Naive thymus-derived CD8-positive, alpha-beta T cell (primary cell): ENCODE measurements around the gene ATP9A. TPM values are rescaled to one million over a fixed set of nuclear protein-coding genes. Genes with fewer than 3 reads are reported as not detected.
"Not testable (repeated sequence)": the region's sequence is repeated elsewhere in the genome, so short reads cannot be mapped to it uniquely, and the experiment has no call there.

Source experiments
- ATAC-seq, 2 donors: fragments of 150-1000 bp; cut with Tn5 transposase in 1 of 2; sonication (Bioruptor Pico), chemical (Tn5 transposase) in 1 of 2; 1 replicate in 1 of 2; 2 replicates in 1 of 2; pipeline ENCODE4 v1.10.0; 2021; ENCODE audit warnings: mild to moderate bottlenecking in 2 of 2, moderate library complexity in 2 of 2
- POLR2A ChIA-PET: fragments of 350-600 bp; sonication (Branson Sonifier 250); formaldehyde crosslinking; loops from one replicate; lab custom pipeline; 2021; ENCODE audit warnings: antibody characterized with exemption; lab: Charles Lee
- DNase-seq, 10 donors: peaks; one replicate each; pipeline versions ENCODE4 v3.0.0 to v3.0.0-alpha.2; 2020 to 2022
- H3K27ac Mint-ChIP-seq, 10 donors: one replicate each; pipeline ENCODE4 v1.8.0; 2020 to 2022; ENCODE audit warnings: mild to moderate bottlenecking in 10 of 10, mixed read lengths in 10 of 10, moderate library complexity in 4 of 10, inconsistent platforms in 1 of 10
- H3K27me3 Mint-ChIP-seq, 5 donors: one replicate each; pipeline ENCODE4 v1.8.0; 2021 to 2022; ENCODE audit warnings: mixed read lengths in 5 of 5
- H3K36me3 Mint-ChIP-seq, 3 donors: one replicate each; pipeline ENCODE4 v1.8.0; 2020 to 2022; ENCODE audit warnings: mixed read lengths in 3 of 3, mild to moderate bottlenecking in 2 of 3, inconsistent platforms in 1 of 3
- H3K4me1 Mint-ChIP-seq, 4 donors: one replicate each; pipeline ENCODE4 v1.8.0; 2021 to 2022; ENCODE audit warnings: mixed read lengths in 4 of 4
- H3K4me3 Mint-ChIP-seq, 10 donors: one replicate each; pipeline ENCODE4 v1.8.0; 2020 to 2022; ENCODE audit warnings: mild to moderate bottlenecking in 10 of 10, mixed read lengths in 10 of 10, moderate library complexity in 6 of 10, inconsistent platforms in 1 of 10
- H3K9me3 Mint-ChIP-seq, 9 donors: one replicate each; pipeline ENCODE4 v1.8.0; 2020 to 2022; ENCODE audit warnings: mixed read lengths in 9 of 9, mild to moderate bottlenecking in 3 of 9, inconsistent platforms in 1 of 9, moderate library complexity in 1 of 9
- polyA plus RNA-seq, 3 donors: library from polyadenylated mRNA; unstranded; fragments of 300-500 nt; fragmentation: Illumina TruSeq; gene quantifications; one replicate each; pipeline ENCODE4 v1.2.3, GENCODE V29; 2021
- total RNA-seq, 8 experiments: library from RNA in 2 of 8; stranded (reverse) in 2 of 8; gene quantifications; one replicate each; pipeline ENCODE4 v1.2.3 and lab custom pipeline; 2021 to 2026

Gene ATP9A
- total and polyA plus RNA-seq, 5 experiments from 2014 or later = 0.08 to 0.19 TPM; not detected in 3

DNA sequence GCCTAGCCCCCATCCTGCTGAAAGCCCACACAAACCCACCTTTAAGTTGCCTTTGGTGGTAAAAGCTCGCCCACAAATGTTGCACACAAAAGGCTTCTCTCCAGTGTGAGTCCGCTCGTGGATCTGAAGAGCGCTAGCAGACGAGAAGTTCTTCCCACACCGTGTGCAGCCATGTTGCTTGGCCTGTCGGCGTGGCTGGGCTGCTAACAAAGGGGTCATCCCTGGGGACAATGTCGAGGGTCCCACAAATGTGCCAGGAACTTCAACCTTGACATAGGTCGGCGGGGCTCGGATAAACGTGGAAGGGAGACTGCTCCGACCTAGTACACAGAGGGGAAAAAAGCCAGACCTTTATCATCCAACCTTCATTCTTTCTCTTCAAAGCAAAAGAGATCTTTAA is 20.6 kb upstream of the ATP9A start:
- Mint-ChIP-seq H3K9me3 (peaks cover 0 to 2% (median 0%) of the 10 kb centered on the region in 9 donors), H3K4me1 (no peaks in the 10 kb centered on the region), H3K36me3 (no peaks in the 10 kb centered on the region), H3K27ac (no peak overlapping the region), H3K4me3 (no peak overlapping the region), H3K27me3 (peaks cover 0 to 18% (median 6%) of the 10 kb centered on the region in 5 donors)
- ATAC-seq = no peak
- POLR2A ChIA-PET = no interaction called here
- DNase-seq = no peak

DNA sequence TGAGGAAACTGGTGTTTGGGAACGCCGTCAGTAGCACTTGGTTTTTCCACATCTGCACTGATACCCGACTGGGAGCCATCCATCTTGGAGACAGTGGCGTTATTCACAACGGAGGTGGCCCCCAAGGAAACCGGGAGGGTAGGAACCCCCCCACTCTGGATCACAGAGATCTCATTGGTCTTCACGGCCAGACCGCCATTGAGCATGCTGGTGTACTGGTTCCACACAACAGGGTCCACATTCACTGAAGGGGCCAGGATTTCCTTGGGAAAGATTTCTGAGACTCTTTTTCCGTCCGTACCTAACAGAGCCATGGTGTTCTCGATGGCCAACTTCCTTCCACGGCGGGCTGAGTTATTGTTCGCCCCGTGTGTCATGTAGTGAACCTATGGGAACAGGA is 16.1 kb upstream of the ATP9A start:
- Mint-ChIP-seq H3K27me3 (peaks cover 0 to 8% (median 2%) of the 10 kb centered on the region in 5 donors), H3K27ac (no peak overlapping the region), H3K4me1 (no peaks in the 10 kb centered on the region), H3K4me3 (no peak overlapping the region), H3K9me3 (peaks cover 0 to 7% (median 0%) of the 10 kb centered on the region in 9 donors), H3K36me3 (peaks cover 0 to 8% (median 0%) of the 10 kb centered on the region in 3 donors)
- DNase-seq (no peak), ATAC-seq (no peak)
- POLR2A ChIA-PET = no interaction called here

- peaks cover 0 to 10% (median 4%) of the 10 kb centered on the region in 5 donors for H3K27me3 Mint-ChIP-seq
- peaks cover 0 to 24% (median 3%) of the 10 kb centered on the region in 9 donors for H3K9me3 Mint-ChIP-seq
- POLR2A ChIA-PET = interaction anchor here (0.6 kb wide), 1 partner anchor 14 kb away, joined by 7 read pairs; no protein-coding TSS in a partner anchor
- H3K4me1 Mint-ChIP-seq, H3K4me3 Mint-ChIP-seq, ATAC-seq, H3K27ac Mint-ChIP-seq, DNase-seq, H3K36me3 Mint-ChIP-seq: not testable (repeated sequence)
Measured at GRCh38 chr20:51778229-51778759, 10.1 kb upstream of the ATP9A start.

DNA sequence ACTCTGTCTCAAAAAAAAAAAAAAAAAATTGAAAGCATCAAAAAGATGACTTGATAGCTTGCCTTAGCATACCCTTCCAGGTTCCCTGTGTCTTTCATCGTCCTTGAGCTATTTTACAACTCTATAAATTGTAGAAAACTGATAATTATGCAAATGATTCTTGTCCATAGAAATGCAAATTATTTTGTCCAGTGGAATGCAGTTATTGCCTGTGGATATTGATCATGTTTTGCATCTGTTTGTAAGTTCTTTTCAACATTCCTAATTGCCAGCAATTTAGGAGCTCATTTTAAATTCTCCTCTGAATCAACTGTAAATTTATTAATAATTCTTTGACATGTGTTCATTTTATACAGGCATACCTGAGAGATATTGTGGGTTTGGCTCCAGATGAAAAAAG is 7.1 kb upstream of the ATP9A start:
- no peaks in the 10 kb centered on the region for H3K4me1 Mint-ChIP-seq
- no peak overlapping the region for H3K4me3 Mint-ChIP-seq
- POLR2A ChIA-PET = no interaction called here
- DNase-seq (no peak), ATAC-seq (no peak)
- H3K27me3 Mint-ChIP-seq = peaks cover 2 to 21% (median 4%) of the 10 kb centered on the region in 5 donors
- H3K27ac Mint-ChIP-seq = no peak overlapping the region
- H3K36me3 Mint-ChIP-seq = no peaks in the 10 kb centered on the region
- H3K9me3 Mint-ChIP-seq = peaks cover 0 to 24% (median 3%) of the 10 kb centered on the region in 9 donors

DNA sequence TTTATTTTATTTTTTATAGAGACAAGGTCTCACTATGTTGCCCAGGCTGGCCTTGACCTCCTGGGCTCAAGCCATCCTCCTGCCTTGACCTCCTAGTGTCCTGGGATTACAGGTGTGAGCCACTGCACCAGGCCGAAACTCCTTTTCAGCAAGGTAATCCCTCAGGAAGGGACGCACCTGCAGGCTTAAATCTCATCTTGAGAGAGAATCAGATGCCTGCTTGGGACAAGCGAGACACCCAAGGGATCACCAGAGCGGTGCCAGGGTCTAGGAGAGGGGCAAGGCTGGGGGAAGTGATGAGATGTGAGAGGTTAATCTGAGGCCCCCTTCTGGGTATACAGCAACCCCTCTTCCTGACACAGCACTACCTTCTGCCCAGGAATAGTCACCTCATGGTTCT is 4.0 kb upstream of the ATP9A start:
- POLR2A ChIA-PET = no interaction called here
- ATAC-seq = no peak

GRCh38 chr20:51769976-51770615 is 1.9 kb upstream of the ATP9A start:
- peaks cover 16 to 42% (median 26%) of the 10 kb centered on the region in 5 donors for H3K27me3 Mint-ChIP-seq
- H3K36me3 Mint-ChIP-seq = peaks cover 0 to 5% (median 5%) of the 10 kb centered on the region in 3 donors
- H3K4me1 Mint-ChIP-seq = peaks cover 7 to 13% (median 10%) of the 10 kb centered on the region in 4 donors
- H3K27ac Mint-ChIP-seq = peak overlapping the region in 1 of 10 donors; percentile 83
- H3K4me3 Mint-ChIP-seq = peak overlapping the region in 6 of 10 donors; percentile 7 to 85 (median 39)
- DNase-seq = no peak
- peaks cover 0 to 2% (median 0%) of the 10 kb centered on the region in 9 donors for H3K9me3 Mint-ChIP-seq
- no peak for ATAC-seq
- POLR2A ChIA-PET = no interaction called here

More for the DNA sequence above, 4.0 kb upstream of the ATP9A start:
- Mint-ChIP-seq H3K27ac (no peak overlapping the region), H3K9me3 (peaks cover 0 to 2% (median 0%) of the 10 kb centered on the region in 9 donors), H3K4me1 (peaks cover 7 to 10% (median 9%) of the 10 kb centered on the region in 4 donors), H3K27me3 (peaks cover 16 to 41% (median 18%) of the 10 kb centered on the region in 5 donors), H3K4me3 (no peak overlapping the region), H3K36me3 (peaks cover 0 to 5% (median 5%) of the 10 kb centered on the region in 3 donors)
- DNase-seq = no peak

GRCh38 chr20:51768759-51769517 is 748 bp upstream of the ATP9A start:
- H3K27ac Mint-ChIP-seq = peak overlapping the region in 2 of 10 donors; percentile 20 to 23
- H3K27me3 Mint-ChIP-seq = peaks cover 17 to 44% (median 28%) of the 10 kb centered on the region in 5 donors
- POLR2A ChIA-PET = no interaction called here
- peaks cover 0 to 2% (median 0%) of the 10 kb centered on the region in 9 donors for H3K9me3 Mint-ChIP-seq
- peak overlapping the region; percentile 46 to 87 (median 72) for H3K4me3 Mint-ChIP-seq
- peaks cover 7 to 13% (median 10%) of the 10 kb centered on the region in 4 donors for H3K4me1 Mint-ChIP-seq
- DNase-seq = no peak
- ATAC-seq = no peak
- H3K36me3 Mint-ChIP-seq = peaks cover 0 to 5% (median 5%) of the 10 kb centered on the region in 3 donors

DNA sequence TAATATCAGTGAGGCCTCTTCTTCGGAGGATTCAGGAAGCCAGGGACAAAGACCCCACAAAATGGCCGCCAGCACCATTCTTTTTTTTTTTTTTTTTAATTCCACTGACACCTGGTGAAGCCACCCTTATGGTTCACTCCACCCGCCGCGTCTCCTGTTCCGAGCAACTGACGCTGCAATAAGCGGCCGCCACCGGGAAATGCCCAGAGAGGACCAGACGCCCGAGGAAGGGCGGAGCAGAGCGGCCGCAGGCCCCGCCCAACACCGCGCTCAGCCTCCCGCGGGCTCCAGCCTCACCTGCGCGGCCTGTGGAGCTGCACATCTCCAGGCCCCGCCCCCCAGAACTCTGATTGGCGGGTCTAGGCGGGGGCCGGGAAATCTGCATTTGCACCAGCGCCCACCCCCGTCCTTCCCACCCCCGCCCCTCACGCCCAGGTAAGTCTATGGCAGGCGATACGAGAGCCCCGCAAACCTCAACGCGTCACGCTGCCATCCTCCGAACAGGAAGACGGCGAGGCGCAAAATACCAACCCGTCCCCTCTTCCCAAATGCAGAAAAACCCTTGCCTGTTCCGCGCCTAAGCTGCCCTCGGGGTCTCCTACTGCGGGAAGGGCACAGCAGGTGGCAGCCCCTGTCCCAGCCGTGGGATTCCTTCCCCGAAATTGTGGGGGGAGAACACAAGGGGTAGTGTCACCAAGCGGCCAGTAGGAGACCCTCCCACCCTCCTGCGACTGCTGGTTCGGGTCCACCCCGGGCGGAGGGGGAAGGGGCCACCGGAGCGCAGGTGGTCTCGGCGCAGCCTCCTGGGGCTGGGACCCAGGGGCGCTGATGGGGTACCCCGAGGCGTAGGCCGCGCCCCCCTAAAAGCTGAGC is 960 bp downstream of the ATP9A start:
- peak; percentile 41 to 49 for ATAC-seq

GRCh38 chr20:51765381-51765780 is 2.8 kb downstream of the ATP9A start:
- H3K9me3 Mint-ChIP-seq, ATAC-seq, H3K4me3 Mint-ChIP-seq, H3K27ac Mint-ChIP-seq, POLR2A ChIA-PET, DNase-seq, H3K36me3 Mint-ChIP-seq: not testable (repeated sequence)
- Mint-ChIP-seq H3K4me1 (peaks cover 7 to 13% (median 10%) of the 10 kb centered on the region in 4 donors), H3K27me3 (peaks cover 16 to 34% (median 23%) of the 10 kb centered on the region in 5 donors)

More for the DNA sequence above, 960 bp downstream of the ATP9A start:
- no peak overlapping the region for H3K27ac Mint-ChIP-seq
- H3K36me3 Mint-ChIP-seq = peaks cover 0 to 5% (median 5%) of the 10 kb centered on the region in 3 donors
- DNase-seq = no peak
- peaks cover 19 to 36% (median 28%) of the 10 kb centered on the region in 5 donors for H3K27me3 Mint-ChIP-seq
- peaks cover 0 to 2% (median 0%) of the 10 kb centered on the region in 9 donors for H3K9me3 Mint-ChIP-seq
- H3K4me3 Mint-ChIP-seq = peak overlapping the region in 8 of 10 donors; percentile 26 to 71 (median 42)
- POLR2A ChIA-PET = no interaction called here
- H3K4me1 Mint-ChIP-seq = peaks cover 7 to 13% (median 10%) of the 10 kb centered on the region in 4 donors

GRCh38 chr20:51763965-51764602 is 4.1 kb downstream of the ATP9A start:
- POLR2A ChIA-PET = no interaction called here
- no peak overlapping the region for H3K4me3 Mint-ChIP-seq
- H3K27me3 Mint-ChIP-seq = peaks cover 9 to 23% (median 13%) of the 10 kb centered on the region in 5 donors
- peaks cover 5 to 11% (median 6%) of the 10 kb centered on the region in 4 donors for H3K4me1 Mint-ChIP-seq
- peaks cover 0 to 5% (median 5%) of the 10 kb centered on the region in 3 donors for H3K36me3 Mint-ChIP-seq
- no peak for ATAC-seq
- H3K27ac Mint-ChIP-seq = no peak overlapping the region
- H3K9me3 Mint-ChIP-seq = no peaks in the 10 kb centered on the region
- DNase-seq = no peak

DNA sequence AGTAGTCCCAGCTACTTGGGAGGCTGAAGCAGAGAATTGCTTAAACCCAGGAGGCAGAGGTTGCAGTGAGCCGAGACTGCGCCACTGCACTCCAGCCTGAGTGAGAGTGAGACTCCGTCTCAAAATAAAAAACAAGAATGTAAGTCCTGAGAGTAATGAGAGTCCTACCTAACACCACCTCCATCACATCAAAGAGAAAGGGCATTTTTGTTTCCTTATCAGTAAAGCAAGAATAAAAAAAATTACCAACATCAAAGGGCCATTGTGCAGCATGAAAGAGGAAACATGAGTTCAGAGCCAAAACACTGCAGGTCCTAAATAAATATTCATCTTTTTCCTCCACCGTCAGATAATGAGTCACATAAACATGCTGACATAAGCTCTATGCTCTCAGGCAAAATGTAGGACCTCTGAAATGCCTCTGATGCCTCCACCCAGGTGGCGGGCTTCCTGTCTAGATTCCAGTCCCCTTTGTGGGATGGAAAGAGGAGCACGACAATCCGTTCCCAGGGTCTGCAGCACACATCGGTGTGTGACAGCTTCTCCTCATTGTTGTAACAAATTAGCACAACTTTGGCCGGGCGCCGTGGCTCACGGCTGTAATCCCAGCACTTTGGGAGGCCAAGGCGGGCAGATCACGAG is 7.2 kb downstream of the ATP9A start:
- no peaks in the 10 kb centered on the region for H3K36me3 Mint-ChIP-seq
- no peaks in the 10 kb centered on the region for H3K9me3 Mint-ChIP-seq
- DNase-seq (no peak), ATAC-seq (no peak)
- no peak overlapping the region for H3K27ac Mint-ChIP-seq
- H3K4me1 Mint-ChIP-seq = no peaks in the 10 kb centered on the region
- peaks cover 0 to 10% (median 6%) of the 10 kb centered on the region in 5 donors for H3K27me3 Mint-ChIP-seq
- POLR2A ChIA-PET = no interaction called here
- H3K4me3 Mint-ChIP-seq = no peak overlapping the region
